ENCODE measurements around the gene SLC31A1.

Gene SLC31A1

GRCh38 chr9:113309204-113309813 lies 88.0 kb downstream of the SLC31A1 start:
- peak in 2 of 6 experiments; percentile 17 to 37 for DNase-seq

- DNase-seq, result no peak
These were observed 89.2 kb downstream of the SLC31A1 start for GRCh38 chr9:113310538-113310937.

GRCh38 chr9:113311961-113312360 lies 90.6 kb downstream of the SLC31A1 start:
- no peak for DNase-seq

- no peak for DNase-seq
These were observed 91.9 kb downstream of the SLC31A1 start for GRCh38 chr9:113313261-113313660.

Measured in stimulated activated naive CD4-positive, alpha-beta T cell (primary cell).